Activated naive CD4-positive, alpha-beta T cell treated with anti-CD3 and anti-CD28 coated beads, Interleukin-2, amount 50 U/mL, for 24 hours (primary cell): ENCODE results near the gene SNRPA1.
"Not testable (repeated sequence)": the region's sequence is repeated elsewhere in the genome, so short reads cannot be mapped to it uniquely, and the experiment has no call there.

Experiments
- H3K27ac Mint-ChIP-seq: one replicate; pipeline ENCODE4 v1.8.0; 2021; ENCODE audit warnings: mild to moderate bottlenecking, mixed read lengths
- H3K27me3 Mint-ChIP-seq: one replicate; pipeline ENCODE4 v1.8.0; 2021; ENCODE audit warnings: mixed read lengths
- H3K36me3 Mint-ChIP-seq: one replicate; pipeline ENCODE4 v1.8.0; 2021; ENCODE audit warnings: mixed read lengths
- H3K4me1 Mint-ChIP-seq: one replicate; pipeline ENCODE4 v1.8.0; 2021; ENCODE audit warnings: mixed read lengths
- H3K4me3 Mint-ChIP-seq: one replicate; pipeline ENCODE4 v1.8.0; 2021; ENCODE audit warnings: mild to moderate bottlenecking, mixed read lengths
- H3K9me3 Mint-ChIP-seq: one replicate; pipeline ENCODE4 v1.8.0; 2021; ENCODE audit warnings: mixed read lengths

Gene SNRPA1

GRCh38 chr15:101294731-101295606 lies at the start of gene SNRPA1:
TSS of gene SNRPA1 (minus strand) at chr15:101295248. CDS start at chr15:101295178, 70 bp downstream.
- no peaks in the 10 kb centered on the region for H3K9me3 Mint-ChIP-seq
- no peaks in the 10 kb centered on the region for H3K27me3 Mint-ChIP-seq
- peak within 1 kb of the TSS; percentile 97 for H3K27ac Mint-ChIP-seq
- H3K36me3 Mint-ChIP-seq, result peaks cover 18% of the 10 kb centered on the region
- peaks cover 44% of the 10 kb centered on the region for H3K4me1 Mint-ChIP-seq
- H3K4me3 Mint-ChIP-seq, result peak within 1 kb of the TSS; percentile 97

- H3K4me3 Mint-ChIP-seq, result no peak overlapping the region
Observed at GRCh38 chr15:101342056-101342455, 47.0 kb upstream of the SNRPA1 start.

GRCh38 chr15:101338502-101339057 lies 43.5 kb upstream of the SNRPA1 start:
- no peak overlapping the region for H3K27ac Mint-ChIP-seq
- peaks cover 19% of the 10 kb centered on the region for H3K27me3 Mint-ChIP-seq
- peaks cover 2% of the 10 kb centered on the region for H3K36me3 Mint-ChIP-seq
- H3K4me3 Mint-ChIP-seq, result no peak overlapping the region
- H3K4me1 Mint-ChIP-seq, result peaks cover 15% of the 10 kb centered on the region
- no peaks in the 10 kb centered on the region for H3K9me3 Mint-ChIP-seq

More at GRCh38 chr15:101342056-101342455, 47.0 kb upstream of the SNRPA1 start:
- H3K36me3 Mint-ChIP-seq, result peaks cover 2% of the 10 kb centered on the region
- no peaks in the 10 kb centered on the region for H3K4me1 Mint-ChIP-seq
- H3K27me3 Mint-ChIP-seq, result peaks cover 27% of the 10 kb centered on the region
- no peaks in the 10 kb centered on the region for H3K9me3 Mint-ChIP-seq
- H3K27ac Mint-ChIP-seq, result no peak overlapping the region

GRCh38 chr15:101337976-101338375 lies 42.9 kb upstream of the SNRPA1 start:
- H3K36me3 Mint-ChIP-seq, result peaks cover 5% of the 10 kb centered on the region
- H3K27ac Mint-ChIP-seq, result no peak overlapping the region
- no peaks in the 10 kb centered on the region for H3K9me3 Mint-ChIP-seq
- peaks cover 18% of the 10 kb centered on the region for H3K27me3 Mint-ChIP-seq
- H3K4me1 Mint-ChIP-seq, result peaks cover 22% of the 10 kb centered on the region
- no peak overlapping the region for H3K4me3 Mint-ChIP-seq

- Mint-ChIP-seq H3K27ac (peak overlapping the region; percentile 94), H3K4me3 (peak overlapping the region; percentile 62), H3K4me1 (peaks cover 23% of the 10 kb centered on the region)
- H3K9me3 Mint-ChIP-seq, H3K36me3 Mint-ChIP-seq, H3K27me3 Mint-ChIP-seq: not testable (repeated sequence)
Observed at GRCh38 chr15:101333907-101334789, 39.1 kb upstream of the SNRPA1 start.

GRCh38 chr15:101332061-101332467 lies 37.0 kb upstream of the SNRPA1 start:
- H3K27me3 Mint-ChIP-seq, result peaks cover 3% of the 10 kb centered on the region
- H3K9me3 Mint-ChIP-seq, result no peaks in the 10 kb centered on the region
- H3K36me3 Mint-ChIP-seq, result peaks cover 5% of the 10 kb centered on the region
- H3K4me1 Mint-ChIP-seq, result peaks cover 23% of the 10 kb centered on the region
- H3K27ac Mint-ChIP-seq, result no peak overlapping the region
- H3K4me3 Mint-ChIP-seq, result no peak overlapping the region

- no peak overlapping the region for H3K27ac Mint-ChIP-seq
- peaks cover 7% of the 10 kb centered on the region for H3K27me3 Mint-ChIP-seq
- H3K36me3 Mint-ChIP-seq, result peaks cover 3% of the 10 kb centered on the region
- H3K4me1 Mint-ChIP-seq, result peaks cover 18% of the 10 kb centered on the region
- no peaks in the 10 kb centered on the region for H3K9me3 Mint-ChIP-seq
- no peak overlapping the region for H3K4me3 Mint-ChIP-seq
Observed at GRCh38 chr15:101329867-101330380, 34.9 kb upstream of the SNRPA1 start.

- H3K27ac Mint-ChIP-seq, result no peak overlapping the region
- H3K36me3 Mint-ChIP-seq, result peaks cover 3% of the 10 kb centered on the region
Observed at GRCh38 chr15:101329309-101329863, 34.3 kb upstream of the SNRPA1 start.

GRCh38 chr15:101328001-101328400 lies 33.0 kb upstream of the SNRPA1 start:
- peaks cover under 1% of the 10 kb centered on the region for H3K36me3 Mint-ChIP-seq
- H3K4me1 Mint-ChIP-seq, result peaks cover 1% of the 10 kb centered on the region
- no peak overlapping the region for H3K27ac Mint-ChIP-seq
- H3K27me3 Mint-ChIP-seq, result peaks cover 7% of the 10 kb centered on the region
- no peak overlapping the region for H3K4me3 Mint-ChIP-seq
- H3K9me3 Mint-ChIP-seq, result no peaks in the 10 kb centered on the region

More at GRCh38 chr15:101329309-101329863, 34.3 kb upstream of the SNRPA1 start:
- peaks cover 12% of the 10 kb centered on the region for H3K4me1 Mint-ChIP-seq
- H3K9me3 Mint-ChIP-seq, result no peaks in the 10 kb centered on the region
- H3K27me3 Mint-ChIP-seq, result peaks cover 7% of the 10 kb centered on the region
- no peak overlapping the region for H3K4me3 Mint-ChIP-seq

- Mint-ChIP-seq H3K27ac (no peak overlapping the region), H3K36me3 (no peaks in the 10 kb centered on the region), H3K4me3 (no peak overlapping the region), H3K9me3 (no peaks in the 10 kb centered on the region), H3K27me3 (peaks cover 7% of the 10 kb centered on the region), H3K4me1 (no peaks in the 10 kb centered on the region)
Observed at GRCh38 chr15:101327147-101327740, 32.2 kb upstream of the SNRPA1 start.

- Mint-ChIP-seq H3K27me3 (peaks cover 7% of the 10 kb centered on the region), H3K36me3 (no peaks in the 10 kb centered on the region), H3K27ac (no peak overlapping the region), H3K9me3 (no peaks in the 10 kb centered on the region), H3K4me1 (no peaks in the 10 kb centered on the region), H3K4me3 (no peak overlapping the region)
Observed at GRCh38 chr15:101326462-101327146, 31.6 kb upstream of the SNRPA1 start.

- Mint-ChIP-seq H3K9me3 (no peaks in the 10 kb centered on the region), H3K27me3 (peaks cover 7% of the 10 kb centered on the region)
Observed at GRCh38 chr15:101326026-101326315, 30.9 kb upstream of the SNRPA1 start.

GRCh38 chr15:101325263-101326025 lies 30.4 kb upstream of the SNRPA1 start:
- Mint-ChIP-seq H3K4me1 (peaks cover 9% of the 10 kb centered on the region), H3K27me3 (peaks cover 7% of the 10 kb centered on the region), H3K9me3 (no peaks in the 10 kb centered on the region), H3K4me3 (no peak overlapping the region), H3K27ac (no peak overlapping the region), H3K36me3 (no peaks in the 10 kb centered on the region)

More at GRCh38 chr15:101326026-101326315, 30.9 kb upstream of the SNRPA1 start:
- Mint-ChIP-seq H3K36me3 (no peaks in the 10 kb centered on the region), H3K27ac (no peak overlapping the region), H3K4me1 (peaks cover 3% of the 10 kb centered on the region), H3K4me3 (no peak overlapping the region)
